Measurements from ENCODE around the gene AKR1C8. TPM values are rescaled to one million over a fixed set of nuclear protein-coding genes. Genes with fewer than 3 reads are reported as not detected.
"Not testable (repeated sequence)": the region's sequence is repeated elsewhere in the genome, so short reads cannot be mapped to it uniquely, and the experiment has no call there.

The AKR1C8 gene
- total RNA-seq, 1 donor from 2014 or later, result not detected

DNA sequence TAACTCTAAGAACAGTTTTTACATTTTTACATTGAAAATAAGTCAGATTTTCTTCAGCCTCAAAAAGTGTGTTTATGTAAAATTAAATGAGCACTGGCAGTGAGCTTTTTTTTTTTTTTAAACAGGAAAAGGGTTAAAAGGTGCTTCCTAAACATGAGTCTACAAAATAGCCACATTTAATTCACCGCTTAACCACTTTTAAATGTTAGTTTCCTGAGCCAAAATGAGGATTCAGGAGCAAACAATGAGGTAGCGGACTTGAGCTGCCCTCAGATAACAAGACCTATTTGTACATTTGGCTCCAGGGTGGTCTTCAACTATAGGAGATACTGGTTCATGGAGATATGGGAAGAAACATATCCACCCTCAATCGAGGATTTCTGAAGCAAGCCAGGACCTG, 67.9 kb downstream of the AKR1C8 start:
- Histone ChIP-seq H3K27ac (no peak overlapping the region), H3K4me3 (no peak overlapping the region), H3K36me3 (no peaks in the 10 kb centered on the region), H3K27me3 (no peaks in the 10 kb centered on the region), H3K4me1 (no peaks in the 10 kb centered on the region), H3K9me3 (no peaks in the 10 kb centered on the region)
- intact Hi-C loops (cut with DNase I), result no loop called here
- no peak for DNase-seq (ENCODE audit: extremely low spot score in 2 of 2)
- TF ChIP-seq POLR2A (IDR thresholded peaks at IDR 0.05) (no peak), POLR2AphosphoS5 (IDR thresholded peaks at IDR 0.05; ENCODE audit: insufficient read depth in 1 of 2, low read depth in 1 of 2) (no peak)
- TF ChIP-seq, protein P1, sequence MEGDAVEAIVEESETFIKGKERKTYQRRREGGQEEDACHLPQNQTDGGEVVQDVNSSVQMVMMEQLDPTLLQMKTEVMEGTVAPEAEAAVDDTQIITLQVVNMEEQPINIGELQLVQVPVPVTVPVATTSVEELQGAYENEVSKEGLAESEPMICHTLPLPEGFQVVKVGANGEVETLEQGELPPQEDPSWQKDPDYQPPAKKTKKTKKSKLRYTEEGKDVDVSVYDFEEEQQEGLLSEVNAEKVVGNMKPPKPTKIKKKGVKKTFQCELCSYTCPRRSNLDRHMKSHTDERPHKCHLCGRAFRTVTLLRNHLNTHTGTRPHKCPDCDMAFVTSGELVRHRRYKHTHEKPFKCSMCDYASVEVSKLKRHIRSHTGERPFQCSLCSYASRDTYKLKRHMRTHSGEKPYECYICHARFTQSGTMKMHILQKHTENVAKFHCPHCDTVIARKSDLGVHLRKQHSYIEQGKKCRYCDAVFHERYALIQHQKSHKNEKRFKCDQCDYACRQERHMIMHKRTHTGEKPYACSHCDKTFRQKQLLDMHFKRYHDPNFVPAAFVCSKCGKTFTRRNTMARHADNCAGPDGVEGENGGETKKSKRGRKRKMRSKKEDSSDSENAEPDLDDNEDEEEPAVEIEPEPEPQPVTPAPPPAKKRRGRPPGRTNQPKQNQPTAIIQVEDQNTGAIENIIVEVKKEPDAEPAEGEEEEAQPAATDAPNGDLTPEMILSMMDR (IDR thresholded peaks at IDR 0.05), result no peak

DNA sequence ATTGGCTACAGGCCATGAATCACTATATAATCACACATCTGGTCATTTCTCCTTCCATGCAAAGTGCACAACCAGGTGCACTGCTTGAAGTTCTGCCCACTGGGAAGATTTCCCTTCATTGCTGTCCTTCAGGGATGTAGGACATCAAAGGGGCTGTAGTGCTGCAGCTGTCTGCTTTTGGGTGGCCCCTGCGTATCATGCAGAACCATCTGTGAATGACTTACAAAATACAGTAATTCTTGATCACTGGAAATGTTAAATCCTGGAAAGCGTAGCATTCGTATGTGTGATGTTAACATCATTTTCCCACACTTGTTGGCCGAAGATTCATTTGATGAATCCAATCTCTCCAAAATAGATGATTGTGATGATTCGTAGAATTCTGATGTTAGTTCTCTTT, 68.3 kb downstream of the AKR1C8 start:
- TF ChIP-seq, protein P1 (IDR thresholded peaks at IDR 0.05), result no peak
- TF ChIP-seq POLR2AphosphoS5 (IDR thresholded peaks at IDR 0.05; ENCODE audit: insufficient read depth in 1 of 2, low read depth in 1 of 2) (no peak), POLR2A (IDR thresholded peaks at IDR 0.05) (no peak)
- Histone ChIP-seq H3K27ac (no peak overlapping the region), H3K9me3 (no peaks in the 10 kb centered on the region), H3K36me3 (no peaks in the 10 kb centered on the region), H3K27me3 (no peaks in the 10 kb centered on the region), H3K4me1 (no peaks in the 10 kb centered on the region), H3K4me3 (no peak overlapping the region)
- DNase-seq (ENCODE audit: extremely low spot score in 2 of 2), result no peak
- intact Hi-C loops (cut with DNase I), result no loop called here

GRCh38 chr10:5109861-5110260, 75.1 kb downstream of the AKR1C8 start:
- H3K4me3 ChIP-seq; intact Hi-C loops (cut with DNase I); DNase-seq (ENCODE audit: extremely low spot score in 2 of 2); H3K27me3 ChIP-seq; H3K27ac ChIP-seq; H3K4me1 ChIP-seq; H3K9me3 ChIP-seq: not testable (repeated sequence)
- peaks cover 0 to 19% of the 10 kb centered on the region in 2 donors for H3K36me3 ChIP-seq

GRCh38 chr10:5108658-5109416, 76.1 kb downstream of the AKR1C8 start:
- Histone ChIP-seq H3K4me3 (no peak overlapping the region), H3K27me3 (no peaks in the 10 kb centered on the region), H3K9me3 (no peaks in the 10 kb centered on the region), H3K27ac (no peak overlapping the region), H3K36me3 (peaks cover 0 to 19% of the 10 kb centered on the region in 2 donors), H3K4me1 (no peaks in the 10 kb centered on the region)
- no peak for DNase-seq (ENCODE audit: extremely low spot score in 2 of 2)
- intact Hi-C loops (cut with DNase I), result no loop called here
- TF ChIP-seq POLR2AphosphoS5 (IDR thresholded peaks at IDR 0.05; ENCODE audit: insufficient read depth in 1 of 2, low read depth in 1 of 2) (no peak), POLR2A (IDR thresholded peaks at IDR 0.05) (no peak)
- TF ChIP-seq, protein P1 (IDR thresholded peaks at IDR 0.05), result no peak

- Histone ChIP-seq H3K27ac (no peak overlapping the region), H3K27me3 (no peaks in the 10 kb centered on the region), H3K4me3 (no peak overlapping the region), H3K4me1 (no peaks in the 10 kb centered on the region), H3K36me3 (peaks cover 0 to 27% of the 10 kb centered on the region in 2 donors), H3K9me3 (no peaks in the 10 kb centered on the region)
- TF ChIP-seq POLR2A (IDR thresholded peaks at IDR 0.05) (no peak), POLR2AphosphoS5 (IDR thresholded peaks at IDR 0.05; ENCODE audit: insufficient read depth in 1 of 2, low read depth in 1 of 2) (no peak)
- TF ChIP-seq, protein P1 (IDR thresholded peaks at IDR 0.05), result no peak
- intact Hi-C loops (cut with DNase I), result no loop called here
- DNase-seq (ENCODE audit: extremely low spot score in 2 of 2), result no peak
Observed at GRCh38 chr10:5107860-5108526, 77.0 kb downstream of the AKR1C8 start.
